GM11168 (cell line): ENCODE results near the gene ADM5.

Experiments used
- in situ Hi-C: fragments of 300-500 bp; cut with MboI; formaldehyde crosslinking; loops from one replicate; pipeline ENCODE4 v1.12.0; 2022; ENCODE audit warnings: low sequenced_read_pairs; ENCODE audit not compliant: unreplicated experiment

Gene ADM5

DNA sequence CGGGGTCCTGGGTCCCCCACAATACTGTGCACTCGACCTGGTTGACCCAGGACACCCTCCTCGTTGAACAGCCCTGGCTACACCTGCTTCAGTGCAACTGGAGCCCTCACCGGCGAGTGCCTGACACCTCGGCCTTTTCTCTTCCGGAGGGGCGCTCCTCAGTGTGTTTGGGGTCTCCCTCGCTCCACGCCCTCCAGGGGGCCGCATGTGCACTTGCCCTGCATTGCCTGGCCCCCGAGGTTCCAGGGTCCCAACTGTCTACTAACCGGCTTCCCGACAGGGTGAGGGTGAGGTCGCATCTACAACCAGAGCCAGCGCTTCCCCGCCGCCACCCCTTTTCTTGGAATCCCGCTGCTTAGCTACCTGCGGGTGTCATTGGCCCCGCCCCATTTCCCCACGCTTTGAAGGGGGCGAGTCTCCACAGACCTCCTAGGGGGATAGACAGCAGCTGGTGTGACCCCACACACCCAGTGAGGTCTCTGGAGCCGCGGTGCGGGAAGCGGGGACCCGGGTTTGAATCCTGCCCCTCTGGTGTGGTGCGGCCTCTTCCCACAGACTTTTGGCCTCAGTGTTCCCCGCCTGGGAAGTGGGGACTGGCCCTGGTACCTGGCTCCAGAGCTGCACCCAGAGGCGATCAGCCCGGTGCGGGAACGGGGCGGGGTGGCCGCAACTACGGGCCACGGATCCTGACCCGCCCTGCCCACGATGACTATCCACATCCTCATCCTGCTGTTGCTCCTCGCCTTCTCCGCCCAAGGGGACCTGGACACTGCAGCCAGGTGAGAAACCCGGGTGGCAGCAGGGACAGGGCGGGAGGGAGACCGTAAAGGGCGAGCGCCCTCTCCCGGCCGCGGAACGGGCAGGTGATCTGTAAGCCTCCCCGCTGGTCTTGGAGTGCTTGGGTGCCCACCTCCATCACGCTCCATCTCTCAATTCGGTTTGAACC lies at the start of gene ADM5:
Gene ADM5, plus strand, starts transcription at position 462 of the 946 bp plus-strand sequence. Its CDS starts 244 bp downstream, at position 706.
- in situ Hi-C loops: no loop called here

GRCh38 chr19:49640113-49640898 lies 49.1 kb upstream of the ADM5 start, which contains the start of gene RRAS:
TSS of gene RRAS (minus strand) at chr19:49640143. CDS start at chr19:49640098, 45 bp downstream.
- in situ Hi-C loops: no loop called here

- in situ Hi-C loops: no loop called here
These were observed 47.5 kb upstream of the ADM5 start, which contains the start of gene SCAF1 for GRCh38 chr19:49641688-49642491. TSS of gene SCAF1 (plus strand) at chr19:49642209. CDS start at chr19:49645027, 2,818 bp downstream.

GRCh38 chr19:49642492-49643035 lies 46.8 kb upstream of the ADM5 start:
- in situ Hi-C loops: no loop called here

GRCh38 chr19:49643466-49643865 lies 45.9 kb upstream of the ADM5 start:
- in situ Hi-C loops: no loop called here

- in situ Hi-C loops: no loop called here
These were observed 43.8 kb upstream of the ADM5 start for GRCh38 chr19:49645592-49645991.

- in situ Hi-C loops: no loop called here
These were observed 43.4 kb upstream of the ADM5 start for GRCh38 chr19:49645995-49646394.

- in situ Hi-C loops: no loop called here
These were observed 42.8 kb upstream of the ADM5 start for GRCh38 chr19:49646586-49646985.

DNA sequence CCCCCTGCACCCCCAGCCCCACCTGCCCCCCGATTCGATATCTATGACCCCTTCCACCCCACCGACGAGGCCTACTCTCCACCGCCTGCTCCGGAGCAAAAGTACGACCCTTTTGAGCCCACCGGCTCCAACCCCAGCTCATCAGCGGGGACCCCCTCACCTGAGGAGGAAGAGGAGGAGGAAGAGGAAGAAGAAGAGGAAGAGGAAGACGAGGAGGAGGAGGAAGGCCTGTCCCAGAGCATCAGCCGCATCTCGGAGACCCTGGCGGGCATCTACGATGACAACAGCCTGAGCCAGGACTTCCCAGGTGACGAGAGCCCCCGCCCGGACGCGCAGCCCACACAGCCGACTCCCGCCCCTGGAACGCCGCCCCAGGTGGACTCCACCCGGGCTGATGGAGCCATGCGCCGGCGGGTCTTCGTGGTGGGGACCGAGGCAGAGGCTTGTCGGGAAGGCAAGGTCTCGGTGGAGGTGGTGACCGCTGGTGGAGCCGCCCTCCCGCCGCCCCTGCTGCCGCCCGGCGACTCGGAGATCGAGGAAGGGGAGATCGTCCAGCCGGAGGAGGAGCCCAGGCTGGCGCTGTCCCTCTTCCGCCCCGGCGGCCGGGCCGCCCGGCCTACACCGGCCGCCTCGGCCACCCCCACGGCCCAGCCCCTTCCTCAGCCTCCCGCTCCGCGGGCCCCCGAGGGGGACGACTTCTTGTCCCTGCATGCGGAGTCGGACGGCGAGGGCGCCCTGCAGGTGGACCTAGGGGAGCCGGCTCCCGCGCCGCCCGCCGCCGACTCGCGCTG lies 38.2 kb upstream of the ADM5 start:
- in situ Hi-C loops: no loop called here

DNA sequence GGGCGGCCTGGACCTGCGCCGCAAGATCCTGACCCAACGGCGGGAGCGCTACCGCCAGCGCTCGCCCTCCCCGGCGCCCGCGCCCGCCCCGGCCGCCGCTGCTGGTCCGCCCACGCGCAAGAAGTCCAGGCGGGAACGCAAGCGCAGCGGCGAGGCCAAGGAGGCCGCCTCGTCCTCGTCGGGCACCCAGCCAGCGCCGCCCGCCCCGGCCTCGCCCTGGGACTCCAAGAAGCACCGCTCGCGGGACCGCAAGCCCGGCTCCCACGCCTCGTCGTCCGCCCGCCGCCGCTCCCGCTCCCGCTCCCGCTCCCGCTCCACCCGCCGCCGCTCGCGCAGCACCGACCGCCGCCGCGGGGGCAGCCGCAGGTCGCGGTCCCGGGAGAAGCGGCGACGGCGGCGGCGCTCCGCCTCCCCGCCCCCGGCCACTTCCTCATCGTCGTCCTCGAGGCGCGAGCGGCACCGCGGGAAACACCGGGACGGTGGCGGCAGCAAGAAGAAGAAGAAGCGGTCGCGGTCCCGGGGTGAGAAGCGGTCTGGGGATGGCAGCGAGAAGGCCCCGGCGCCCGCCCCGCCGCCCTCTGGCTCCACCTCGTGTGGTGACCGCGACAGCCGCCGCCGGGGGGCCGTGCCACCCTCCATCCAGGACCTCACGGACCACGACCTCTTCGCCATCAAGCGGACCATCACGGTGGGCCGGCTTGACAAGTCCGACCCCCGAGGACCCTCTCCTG lies 37.4 kb upstream of the ADM5 start:
- in situ Hi-C loops: no loop called here

DNA sequence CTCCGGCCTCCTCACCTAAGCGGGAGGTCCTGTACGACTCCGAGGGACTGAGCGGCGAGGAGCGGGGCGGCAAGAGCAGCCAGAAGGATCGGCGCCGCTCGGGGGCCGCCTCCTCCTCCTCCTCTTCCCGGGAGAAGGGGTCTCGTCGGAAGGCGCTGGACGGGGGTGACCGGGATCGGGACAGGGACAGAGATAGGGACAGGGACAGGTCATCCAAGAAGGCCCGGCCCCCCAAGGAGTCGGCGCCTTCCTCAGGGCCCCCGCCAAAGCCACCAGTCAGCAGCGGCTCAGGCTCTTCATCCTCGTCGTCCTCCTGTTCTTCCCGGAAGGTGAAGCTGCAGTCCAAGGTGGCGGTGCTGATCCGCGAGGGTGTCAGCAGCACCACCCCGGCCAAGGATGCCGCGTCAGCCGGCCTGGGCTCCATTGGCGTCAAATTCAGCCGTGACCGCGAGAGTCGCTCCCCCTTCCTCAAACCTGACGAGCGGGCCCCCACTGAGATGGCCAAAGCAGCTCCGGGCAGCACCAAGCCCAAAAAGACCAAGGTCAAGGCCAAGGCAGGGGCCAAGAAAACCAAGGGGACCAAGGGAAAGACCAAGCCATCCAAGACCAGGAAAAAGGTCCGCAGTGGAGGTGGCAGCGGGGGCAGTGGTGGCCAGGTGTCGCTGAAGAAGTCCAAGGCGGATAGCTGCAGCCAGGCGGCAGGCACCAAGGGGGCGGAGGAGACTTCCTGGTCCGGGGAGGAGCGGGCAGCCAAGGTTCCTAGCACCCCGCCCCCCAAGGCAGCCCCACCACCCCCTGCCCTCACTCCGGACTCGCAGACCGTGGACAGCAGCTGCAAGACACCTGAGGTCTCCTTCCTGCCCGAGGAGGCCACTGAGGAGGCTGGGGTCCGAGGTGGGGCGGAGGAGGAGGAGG lies 36.6 kb upstream of the ADM5 start:
- in situ Hi-C loops: no loop called here

GRCh38 chr19:49653466-49653806 lies 36.0 kb upstream of the ADM5 start:
- in situ Hi-C loops: no loop called here

GRCh38 chr19:49654581-49654980 lies 34.8 kb upstream of the ADM5 start:
- in situ Hi-C loops: no loop called here

DNA sequence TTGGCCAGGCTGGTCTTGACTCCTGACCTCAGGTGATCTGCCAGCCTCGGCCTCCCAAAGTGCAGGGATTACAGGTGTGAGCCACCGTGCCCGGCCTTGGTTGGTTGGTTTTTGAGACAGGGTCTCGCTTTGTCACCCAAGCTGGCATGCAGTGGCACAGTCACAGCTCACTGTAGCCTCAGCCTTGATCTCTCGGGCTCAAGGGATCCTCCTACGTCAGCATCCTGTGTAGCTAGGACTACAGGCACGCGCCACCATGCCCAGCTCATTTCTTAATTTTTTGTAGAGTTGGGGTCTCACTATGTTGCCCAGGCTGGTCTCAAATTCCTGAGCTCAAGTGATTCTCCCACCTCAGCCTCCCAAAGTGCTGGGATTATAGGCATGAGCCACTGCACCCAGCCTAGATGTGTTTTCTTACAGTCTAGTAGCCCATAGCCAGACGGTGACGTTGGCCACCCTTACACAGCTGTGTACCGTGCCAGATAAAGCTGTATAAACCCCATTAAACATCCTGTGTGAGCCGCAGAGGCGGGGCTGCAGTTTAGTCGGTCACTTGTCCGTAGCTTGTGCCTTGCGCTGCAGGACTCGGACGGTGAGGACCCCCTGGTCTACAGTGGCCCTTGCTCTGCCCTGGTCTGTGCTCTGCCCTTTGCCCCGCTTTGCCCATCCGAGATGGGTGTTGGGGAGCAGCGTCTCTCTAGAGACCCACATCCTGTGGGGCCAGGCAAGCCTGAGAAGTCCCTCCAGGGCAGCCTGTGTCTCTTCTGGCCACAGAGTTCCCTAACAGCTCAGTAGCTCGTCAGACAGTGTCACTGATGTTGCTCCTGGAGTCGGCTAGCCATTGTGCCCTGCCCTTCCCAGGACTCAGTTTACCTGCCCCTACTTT lies 33.6 kb upstream of the ADM5 start:
- in situ Hi-C loops: no loop called here

DNA sequence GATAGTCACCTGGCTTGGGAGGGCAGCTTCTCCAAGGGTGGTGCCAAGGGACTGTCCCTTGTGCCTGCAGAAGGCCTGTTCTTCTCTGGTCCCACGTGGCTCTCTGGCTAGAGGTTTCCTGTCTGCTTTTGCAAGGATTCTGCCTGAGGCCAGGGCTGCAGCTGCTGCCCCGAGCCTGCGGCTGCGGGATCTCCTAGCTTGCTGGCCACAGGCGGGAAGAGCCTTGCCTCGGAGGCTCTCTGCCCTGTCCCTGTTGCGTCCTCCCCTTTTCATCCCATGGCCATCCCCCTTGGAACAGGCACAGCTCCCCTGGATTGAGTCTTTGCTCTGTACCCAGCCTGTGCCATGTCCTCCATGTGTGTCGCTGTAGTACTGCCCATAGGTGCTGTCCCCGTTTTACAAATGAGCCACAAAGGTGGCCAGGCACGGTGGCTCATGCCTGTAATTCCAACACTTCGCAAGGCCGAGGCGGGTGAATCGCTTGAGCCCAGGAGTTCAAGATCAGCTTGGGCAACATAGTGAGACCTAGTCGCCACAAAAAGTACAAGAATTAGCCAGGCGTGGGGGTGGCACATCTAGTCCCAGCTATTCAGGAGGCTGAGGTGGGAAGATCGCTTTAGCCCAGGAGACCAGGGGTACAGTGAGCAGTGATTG lies 32.8 kb upstream of the ADM5 start:
- in situ Hi-C loops: no loop called here

DNA sequence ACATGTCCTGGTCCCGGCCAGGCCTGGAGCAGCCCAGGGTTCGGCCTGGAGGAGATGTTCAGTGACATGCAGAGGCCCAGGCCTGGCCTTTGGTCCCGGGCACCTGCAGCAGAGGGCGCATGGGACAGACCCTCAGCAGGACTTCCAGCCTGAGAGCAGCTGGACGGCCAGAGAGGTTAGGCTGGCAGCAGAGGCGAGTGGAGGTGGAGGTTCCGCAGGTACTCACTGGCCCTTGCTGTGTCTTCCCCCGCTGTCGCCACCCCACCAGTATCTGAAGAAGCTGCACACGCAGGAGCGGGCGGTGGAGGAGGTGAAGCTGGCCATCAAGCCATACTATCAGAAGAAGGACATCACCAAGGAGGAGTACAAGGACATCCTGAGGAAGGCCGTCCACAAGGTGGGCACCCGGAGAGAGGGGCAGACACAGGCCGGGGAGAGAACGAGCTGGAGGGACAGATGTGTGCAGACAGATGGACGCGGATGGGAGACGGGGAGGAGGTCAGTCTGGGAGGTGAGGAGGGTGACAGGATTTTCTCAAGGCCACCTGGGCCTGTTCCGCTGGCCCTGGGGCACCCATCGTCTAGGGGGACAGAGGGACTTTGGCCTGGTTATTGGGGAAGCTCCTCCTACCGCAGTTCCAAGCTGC lies 31.8 kb upstream of the ADM5 start:
- in situ Hi-C loops: no loop called here
